Loucy (cell line): ENCODE data around the gene OR4F6.

Source experiments
- EZH2phosphoT487 ChIP-seq: fragments of 200-600 bp; IDR thresholded peaks from 2 replicates; pipeline ENCODE4 v1.6.1; 2018; ENCODE audit warnings: antibody characterized with exemption, mild to moderate bottlenecking, moderate library complexity, borderline replicate concordance
- TF ChIP-seq, protein P1 (sequence below): fragments of 200-600 bp; sonication (generic); conservative IDR thresholded peaks from 2 replicates; pipeline ENCODE4 v1.5.1; 2014; ENCODE audit warnings: mild to moderate bottlenecking, antibody characterized with exemption, low read length

DNA sequence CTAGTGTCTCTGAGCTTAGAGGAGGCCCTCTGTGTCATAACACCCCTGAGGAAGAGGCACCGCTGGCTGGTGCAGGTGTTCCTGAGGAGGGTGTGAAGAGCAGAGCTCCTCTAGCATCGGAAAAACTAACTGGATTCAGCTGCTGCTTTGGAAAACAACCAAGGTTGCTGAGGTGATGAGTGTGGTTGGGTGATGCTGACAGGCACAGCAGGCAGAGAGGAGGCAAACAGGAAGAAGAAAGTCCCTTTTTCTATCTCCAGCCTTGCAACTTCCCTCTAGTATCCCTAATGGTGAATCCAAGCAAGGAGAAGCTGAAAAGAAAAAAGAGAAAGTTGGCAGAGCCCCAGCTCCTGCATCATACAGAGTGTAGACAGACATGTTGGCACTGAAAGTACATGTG, 4.9 kb downstream of the OR4F6 start:
- TF ChIP-seq, protein P1, sequence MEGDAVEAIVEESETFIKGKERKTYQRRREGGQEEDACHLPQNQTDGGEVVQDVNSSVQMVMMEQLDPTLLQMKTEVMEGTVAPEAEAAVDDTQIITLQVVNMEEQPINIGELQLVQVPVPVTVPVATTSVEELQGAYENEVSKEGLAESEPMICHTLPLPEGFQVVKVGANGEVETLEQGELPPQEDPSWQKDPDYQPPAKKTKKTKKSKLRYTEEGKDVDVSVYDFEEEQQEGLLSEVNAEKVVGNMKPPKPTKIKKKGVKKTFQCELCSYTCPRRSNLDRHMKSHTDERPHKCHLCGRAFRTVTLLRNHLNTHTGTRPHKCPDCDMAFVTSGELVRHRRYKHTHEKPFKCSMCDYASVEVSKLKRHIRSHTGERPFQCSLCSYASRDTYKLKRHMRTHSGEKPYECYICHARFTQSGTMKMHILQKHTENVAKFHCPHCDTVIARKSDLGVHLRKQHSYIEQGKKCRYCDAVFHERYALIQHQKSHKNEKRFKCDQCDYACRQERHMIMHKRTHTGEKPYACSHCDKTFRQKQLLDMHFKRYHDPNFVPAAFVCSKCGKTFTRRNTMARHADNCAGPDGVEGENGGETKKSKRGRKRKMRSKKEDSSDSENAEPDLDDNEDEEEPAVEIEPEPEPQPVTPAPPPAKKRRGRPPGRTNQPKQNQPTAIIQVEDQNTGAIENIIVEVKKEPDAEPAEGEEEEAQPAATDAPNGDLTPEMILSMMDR: no peak
- no peak for TF ChIP-seq EZH2phosphoT487
